IMR-90 (cell line): ENCODE data around the gene STARD6. TPM values are rescaled to one million over a fixed set of nuclear protein-coding genes. Genes with fewer than 3 reads are reported as not detected.

ENCODE experiments used
- ATAC-seq: fragments of 200-7000 bp; cut with Tn5 transposase; 2 replicates; pipeline ENCODE4 v1.9.1; 2020; ENCODE audit warnings: low read depth, mild to moderate bottlenecking, moderate library complexity
- BruUV-seq: library from RNA; stranded (reverse); fragments of 400-500 nt; replicated peaks from 2 replicates; lab custom pipeline; 2021; lab: Mats Ljungman, UMichigan
- CTCF ChIA-PET: fragments of 300-600 bp; formaldehyde crosslinking; extraction: SDS; loops from one replicate; lab custom pipeline; 2021; ENCODE audit warnings: antibody characterized with exemption; lab: Yijun Ruan, JAX
- POLR2A ChIA-PET: fragments of 300-600 bp; sonication (Branson Sonifier 250); formaldehyde crosslinking; loops from one replicate; lab custom pipeline; 2022; ENCODE audit warnings: antibody characterized with exemption; ENCODE audit not compliant: unreplicated experiment; lab: Charles Lee
- DNase-seq: peaks from one replicate; pipeline ENCODE4 v3.0.0; 2013
- H2AFZ ChIP-seq: replicated peaks from 2 replicates; pipeline ENCODE3; 2013; ENCODE audit warnings: low read length, mild to moderate bottlenecking; ENCODE audit not compliant: poor library complexity
- H2AK5ac ChIP-seq: 2 replicates; pipeline ENCODE4 v1.6.1; 2013; ENCODE audit warnings: low read depth, low read length, inconsistent platforms
- H2AK9ac ChIP-seq: replicated peaks from 2 replicates; pipeline ENCODE3; 2013; ENCODE audit warnings: mild to moderate bottlenecking, low read depth, low read length, moderate library complexity; ENCODE audit not compliant: poor library complexity
- H2BK120ac ChIP-seq: 2 replicates; pipeline ENCODE4 v1.6.1; 2013; ENCODE audit warnings: low read depth, low read length, inconsistent platforms
- H2BK15ac ChIP-seq: 3 replicates; pipeline ENCODE4 v1.6.1; 2013; ENCODE audit warnings: low read depth, low read length, inconsistent platforms
- H2BK20ac ChIP-seq: 2 replicates; pipeline ENCODE4 v1.6.1; 2013; ENCODE audit warnings: low read depth, mild to moderate bottlenecking, inconsistent platforms, low read length, moderate library complexity
- H2BK5ac ChIP-seq: 2 replicates; pipeline ENCODE4 v1.6.1; 2013; ENCODE audit warnings: mild to moderate bottlenecking, low read depth, low read length, inconsistent platforms; ENCODE audit not compliant: poor library complexity, severe bottlenecking
- H3K14ac ChIP-seq: replicated peaks from 2 replicates; pipeline ENCODE4 v1.6.1; 2013; ENCODE audit warnings: low read depth, low read length, inconsistent platforms
- H3K18ac ChIP-seq: 2 replicates; pipeline ENCODE4 v1.6.1; 2013; ENCODE audit warnings: low read depth, low read length, control low read depth
- H3K23ac ChIP-seq: 2 replicates; pipeline ENCODE4 v1.6.1; 2013; ENCODE audit warnings: low read depth, low read length, inconsistent platforms
- H3K27ac ChIP-seq: 2 replicates; pipeline ENCODE4 v1.5.1; 2013; ENCODE audit warnings: mild to moderate bottlenecking, control low read depth, low read length; ENCODE audit not compliant: insufficient read depth
- H3K27me3 ChIP-seq: 2 replicates; pipeline ENCODE4 v1.6.1; 2013; ENCODE audit warnings: low read length; ENCODE audit not compliant: control insufficient read depth, insufficient read depth
- H3K36me3 ChIP-seq: 2 replicates; pipeline ENCODE4 v1.6.1; 2013; ENCODE audit warnings: low read length, mixed read lengths; ENCODE audit not compliant: control insufficient read depth, insufficient read depth
- H3K4ac ChIP-seq: 2 replicates; pipeline ENCODE4 v1.6.1; 2013; ENCODE audit warnings: low read depth, low read length, inconsistent platforms
- H3K4me1 ChIP-seq: 2 replicates; pipeline ENCODE4 v1.6.1; 2013; ENCODE audit warnings: low read length, mixed read lengths; ENCODE audit not compliant: control insufficient read depth, insufficient read depth
- H3K4me2 ChIP-seq: 2 replicates; pipeline ENCODE4 v1.6.1; 2013; ENCODE audit warnings: low read depth, mild to moderate bottlenecking, control low read depth, low read length, moderate library complexity
- H3K4me3 ChIP-seq: 2 replicates; pipeline ENCODE4 v1.5.1; 2013; ENCODE audit warnings: low read depth, mild to moderate bottlenecking, control low read depth, low read length, moderate library complexity; ENCODE audit not compliant: insufficient read depth
- H3K56ac ChIP-seq: 2 replicates; pipeline ENCODE4 v1.6.1; 2013; ENCODE audit warnings: low read length, inconsistent platforms; ENCODE audit not compliant: insufficient read depth; ENCODE audit errors: extremely low read depth
- H3K79me1 ChIP-seq, 2 experiments: 2 replicates each; pipeline ENCODE4 v1.6.1; 2013; ENCODE audit warnings: low read length in 2 of 2, inconsistent platforms in 1 of 2, low read depth in 1 of 2
- H3K9ac ChIP-seq: 2 replicates; pipeline ENCODE4 v1.6.1; 2013; ENCODE audit warnings: low read depth, low read length, control low read depth
- H3K9me1 ChIP-seq: 2 replicates; pipeline ENCODE4 v1.6.1; 2013; ENCODE audit warnings: low read length, inconsistent platforms; ENCODE audit not compliant: insufficient read depth
- H3K9me3 ChIP-seq: 2 replicates; pipeline ENCODE4 v1.6.1; 2013; ENCODE audit warnings: low read length; ENCODE audit not compliant: control insufficient read depth, insufficient read depth
- H4K20me1 ChIP-seq: 2 replicates; pipeline ENCODE4 v1.6.1; 2013; ENCODE audit warnings: low read length, inconsistent platforms; ENCODE audit not compliant: insufficient read depth
- H4K5ac ChIP-seq: 2 replicates; pipeline ENCODE4 v1.6.1; 2013; ENCODE audit warnings: mild to moderate bottlenecking, low read depth, low read length, control low read depth
- H4K8ac ChIP-seq, 2 experiments: 2 replicates each; pipeline ENCODE4 v1.6.1; 2013; ENCODE audit warnings: low read depth in 2 of 2, low read length in 2 of 2, control low read depth in 1 of 2, inconsistent platforms in 1 of 2
- H4K91ac ChIP-seq: 2 replicates; pipeline ENCODE4 v1.6.1; 2013; ENCODE audit warnings: low read depth, low read length, inconsistent platforms; ENCODE audit not compliant: insufficient read depth
- BHLHE40 ChIP-seq: fragments of 150-350 bp; IDR thresholded peaks from 2 replicates; pipeline ENCODE4 v1.6.1; 2016; ENCODE audit warnings: mild to moderate bottlenecking, low read depth, low read length
- CEBPB ChIP-seq: IDR thresholded peaks from 2 replicates; pipeline ENCODE4 v1.6.1; 2012; ENCODE audit warnings: low read depth, low read length, improper control_type of control experiment
- CHD1 ChIP-seq: IDR thresholded peaks from 2 replicates; pipeline ENCODE4 v1.6.1; 2012; ENCODE audit warnings: low read depth, low read length, improper control_type of control experiment
- FOS ChIP-seq: fragments of 150-350 bp; IDR thresholded peaks from 2 replicates; pipeline ENCODE4 v1.6.1; 2016; ENCODE audit warnings: low read depth, low read length
- MAFK ChIP-seq: IDR thresholded peaks from 2 replicates; pipeline ENCODE4 v1.6.1; 2012; ENCODE audit warnings: low read depth, low read length, improper control_type of control experiment
- MAZ ChIP-seq: IDR thresholded peaks from 2 replicates; pipeline ENCODE4 v1.6.1; 2012; ENCODE audit warnings: low read depth, mild to moderate bottlenecking, low read length, improper control_type of control experiment, moderate library complexity, borderline replicate concordance
- MXI1 ChIP-seq: IDR thresholded peaks from 2 replicates; pipeline ENCODE4 v1.6.1; 2012; ENCODE audit warnings: low read depth, mild to moderate bottlenecking, low read length, moderate library complexity, borderline replicate concordance
- NFE2L2 ChIP-seq: fragments of 150-350 bp; IDR thresholded peaks from 2 replicates; pipeline ENCODE4 v1.6.1; 2016; ENCODE audit warnings: low read depth, mild to moderate bottlenecking, low read length
- POLR2A ChIP-seq: IDR thresholded peaks from 2 replicates; pipeline ENCODE4 v1.6.1; 2012; ENCODE audit warnings: mild to moderate bottlenecking, low read depth, low read length
- RAD21 ChIP-seq: IDR thresholded peaks from 2 replicates; pipeline ENCODE4 v1.6.1; 2012; ENCODE audit warnings: low read length, improper control_type of control experiment
- RCOR1 ChIP-seq: IDR thresholded peaks from 2 replicates; pipeline ENCODE4 v1.6.1; 2012; ENCODE audit warnings: mild to moderate bottlenecking, low read length, improper control_type of control experiment; ENCODE audit not compliant: insufficient replicate concordance
- RFX5 ChIP-seq: IDR thresholded peaks from 2 replicates; pipeline ENCODE4 v1.8.0; 2012; ENCODE audit warnings: low read depth, mild to moderate bottlenecking, low read length, moderate library complexity
- SMC3 ChIP-seq: fragments of 150-350 bp; IDR thresholded peaks from 2 replicates; pipeline ENCODE4 v1.6.1; 2016; ENCODE audit warnings: low read depth, mild to moderate bottlenecking, antibody characterized with exemption, low read length, moderate library complexity
- WGBS, 2 experiments: methylation state at CpG; one replicate each; pipeline versions ENCODE4 v1.1.5 to v1.1.7; 2013; ENCODE audit warnings: missing lambda C conversion rate in 2 of 2; ENCODE audit not compliant: insufficient read length in 1 of 2; ENCODE audit errors: extremely low coverage in 2 of 2; 5-methylcytosine and 5-hydroxymethylcytosine counted together
- dilution Hi-C: fragments of 300-500 bp; cut with HindIII; formaldehyde crosslinking; loops from one replicate; pipeline ENCODE4 v1.14.3; 2018; ENCODE audit warnings: low sequenced_read_pairs; ENCODE audit not compliant: unreplicated experiment
- in situ Hi-C: fragments of 300-500 bp; cut with MboI; formaldehyde crosslinking; loops from 3 replicates; pipeline ENCODE4 v1.14.3; 2019; ENCODE audit warnings: low sequenced_read_pairs, inconsistent platforms, mixed read lengths
- intact Hi-C: fragments of 100-400 bp; cut with micrococcal nuclease; formaldehyde crosslinking; loops from 2 replicates; pipeline ENCODE4 v1.10.0; 2022
- polyA plus RNA-seq, 3 experiments: library from polyadenylated mRNA; depleted of rRNA; stranded (reverse); fragments of >200 nt; gene quantifications; 2 replicates each; pipeline ENCODE4 v1.2.3, GENCODE V29; 2012; ENCODE audit warnings: low replicate concordance in 1 of 3
- total RNA-seq: library from RNA; depleted of rRNA; stranded (reverse); fragments of >200 nt; gene quantifications from 2 replicates; pipeline ENCODE4 v1.2.3, GENCODE V29; 2012
- TF ChIP-seq, protein P1 (sequence below): conservative IDR thresholded peaks from 2 replicates; pipeline ENCODE4 v1.5.1; 2012; ENCODE audit warnings: mild to moderate bottlenecking, low read depth, low read length, improper control_type of control experiment
- TF ChIP-seq, protein P2 (sequence below): fragments of 150-350 bp; IDR thresholded peaks from 2 replicates; pipeline ENCODE4 v1.6.1; 2017; ENCODE audit warnings: mild to moderate bottlenecking, antibody characterized with exemption, low read length, low read depth
- TF ChIP-seq, protein P3 (sequence below): fragments of 150-350 bp; IDR thresholded peaks from 2 replicates; pipeline ENCODE4 v1.6.1; 2016; ENCODE audit warnings: low read depth, mild to moderate bottlenecking, low read length, moderate library complexity, borderline replicate concordance

The STARD6 gene
- total and polyA plus RNA-seq, 2 of the 4 experiments (the other 2 are of a cell fraction): not detected

- Histone ChIP-seq H3K9me3 (no peaks in the 10 kb centered on the region), H4K91ac (no peak overlapping the region), H2AK9ac (no peak overlapping the region), H3K14ac (no peak overlapping the region), H3K9ac (no peak overlapping the region), H2AFZ (no peak overlapping the region), H3K18ac (no peak overlapping the region), H4K20me1 (no peaks in the 10 kb centered on the region), H3K27me3 (no peaks in the 10 kb centered on the region), H3K23ac (no peak overlapping the region), H2BK120ac (no peak overlapping the region), H2BK5ac (no peak overlapping the region), H3K4me1 (no peaks in the 10 kb centered on the region), H3K27ac (no peak overlapping the region), H4K8ac (no peak overlapping the region), H3K79me1 (no peaks in the 10 kb centered on the region), H2BK15ac (no peak overlapping the region), H2AK5ac (no peak overlapping the region), H3K4me3 (no peak overlapping the region), H2BK20ac (no peak overlapping the region), H3K9me1 (no peaks in the 10 kb centered on the region), H3K36me3 (no peaks in the 10 kb centered on the region), H3K4me2 (no peak overlapping the region), H4K5ac (no peak overlapping the region), H3K56ac (no peak overlapping the region), H3K4ac (no peak overlapping the region)
- no CpG with 5 or more reads among the region's 4 CpGs for WGBS, 2 experiments
- ChIA-PET POLR2A (no interaction called here), CTCF (interaction anchor here (1.0 kb wide), 1 partner anchor 30 kb away, joined by 3 read pairs; the partner anchor contains the start of genes C18orf54 and STARD6)
- intact Hi-C loops: no loop called here
- ATAC-seq (no peak), DNase-seq (no peak)
- dilution Hi-C loops: no loop called here
- BruUV-seq: no TSS peak
- in situ Hi-C loops: no loop called here
- TF ChIP-seq MAFK (no peak), RFX5 (no peak), CEBPB (no peak), SMC3 (no peak), NFE2L2 (no peak), CHD1 (no peak), RAD21 (no peak), RCOR1 (no peak), MAZ (no peak), MXI1 (no peak), BHLHE40 (no peak), POLR2A (no peak), FOS (no peak)
- TF ChIP-seq, protein P1, sequence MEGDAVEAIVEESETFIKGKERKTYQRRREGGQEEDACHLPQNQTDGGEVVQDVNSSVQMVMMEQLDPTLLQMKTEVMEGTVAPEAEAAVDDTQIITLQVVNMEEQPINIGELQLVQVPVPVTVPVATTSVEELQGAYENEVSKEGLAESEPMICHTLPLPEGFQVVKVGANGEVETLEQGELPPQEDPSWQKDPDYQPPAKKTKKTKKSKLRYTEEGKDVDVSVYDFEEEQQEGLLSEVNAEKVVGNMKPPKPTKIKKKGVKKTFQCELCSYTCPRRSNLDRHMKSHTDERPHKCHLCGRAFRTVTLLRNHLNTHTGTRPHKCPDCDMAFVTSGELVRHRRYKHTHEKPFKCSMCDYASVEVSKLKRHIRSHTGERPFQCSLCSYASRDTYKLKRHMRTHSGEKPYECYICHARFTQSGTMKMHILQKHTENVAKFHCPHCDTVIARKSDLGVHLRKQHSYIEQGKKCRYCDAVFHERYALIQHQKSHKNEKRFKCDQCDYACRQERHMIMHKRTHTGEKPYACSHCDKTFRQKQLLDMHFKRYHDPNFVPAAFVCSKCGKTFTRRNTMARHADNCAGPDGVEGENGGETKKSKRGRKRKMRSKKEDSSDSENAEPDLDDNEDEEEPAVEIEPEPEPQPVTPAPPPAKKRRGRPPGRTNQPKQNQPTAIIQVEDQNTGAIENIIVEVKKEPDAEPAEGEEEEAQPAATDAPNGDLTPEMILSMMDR: no peak
- TF ChIP-seq, protein P2, sequence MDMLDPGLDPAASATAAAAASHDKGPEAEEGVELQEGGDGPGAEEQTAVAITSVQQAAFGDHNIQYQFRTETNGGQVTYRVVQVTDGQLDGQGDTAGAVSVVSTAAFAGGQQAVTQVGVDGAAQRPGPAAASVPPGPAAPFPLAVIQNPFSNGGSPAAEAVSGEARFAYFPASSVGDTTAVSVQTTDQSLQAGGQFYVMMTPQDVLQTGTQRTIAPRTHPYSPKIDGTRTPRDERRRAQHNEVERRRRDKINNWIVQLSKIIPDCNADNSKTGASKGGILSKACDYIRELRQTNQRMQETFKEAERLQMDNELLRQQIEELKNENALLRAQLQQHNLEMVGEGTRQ: no peak
- TF ChIP-seq, protein P3, sequence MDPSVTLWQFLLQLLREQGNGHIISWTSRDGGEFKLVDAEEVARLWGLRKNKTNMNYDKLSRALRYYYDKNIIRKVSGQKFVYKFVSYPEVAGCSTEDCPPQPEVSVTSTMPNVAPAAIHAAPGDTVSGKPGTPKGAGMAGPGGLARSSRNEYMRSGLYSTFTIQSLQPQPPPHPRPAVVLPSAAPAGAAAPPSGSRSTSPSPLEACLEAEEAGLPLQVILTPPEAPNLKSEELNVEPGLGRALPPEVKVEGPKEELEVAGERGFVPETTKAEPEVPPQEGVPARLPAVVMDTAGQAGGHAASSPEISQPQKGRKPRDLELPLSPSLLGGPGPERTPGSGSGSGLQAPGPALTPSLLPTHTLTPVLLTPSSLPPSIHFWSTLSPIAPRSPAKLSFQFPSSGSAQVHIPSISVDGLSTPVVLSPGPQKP: no peak
Measured at GRCh38 chr18:54327818-54328217, 29.8 kb downstream of the STARD6 start.
